Ovary (tissue), 9 donors: ENCODE results near the gene LTB. TPM values are rescaled to one million over a fixed set of nuclear protein-coding genes. Genes with fewer than 3 reads are reported as not detected.

Source experiments
- DNase-seq, 5 donors: peaks; one replicate each; pipeline ENCODE4 v3.0.0-alpha.2; 2019 to 2020
- H3K27ac ChIP-seq, 2 donors: fragments of 200-600 bp; one replicate each; pipeline versions ENCODE4 v1.5.1 to v1.8.0; 2019 to 2022
- H3K27me3 ChIP-seq: fragments of 200-600 bp; one replicate; pipeline ENCODE4 v1.8.0; 2022
- H3K36me3 ChIP-seq: fragments of 200-600 bp; sonication (generic); one replicate; pipeline ENCODE4 v1.5.1; 2019
- H3K4me1 ChIP-seq: one replicate; pipeline ENCODE4 v1.8.1; 2013; ENCODE audit warnings: mild to moderate bottlenecking, moderate library complexity; ENCODE audit not compliant: insufficient read depth
- H3K4me3 ChIP-seq: fragments of 200-600 bp; sonication (generic); one replicate; pipeline ENCODE4 v1.5.1; 2017
- H3K9me3 ChIP-seq, 2 donors: fragments of 200-600 bp in 1 of 2; sonication (generic) in 1 of 2; one replicate each; pipeline versions ENCODE4 v1.5.1 to v1.8.1; 2013 to 2019; ENCODE audit warnings: mild to moderate bottlenecking in 1 of 2, moderate library complexity in 1 of 2
- EP300 ChIP-seq: sonication (generic); formaldehyde crosslinking; IDR thresholded peaks from one replicate; pipeline ENCODE4 v1.6.1; 2017; ENCODE audit warnings: antibody characterized with exemption
- POLR2A ChIP-seq: fragments of 450-650 bp; IDR thresholded peaks from one replicate; pipeline ENCODE4 v1.6.1; 2017; ENCODE audit warnings: antibody characterized with exemption, mild to moderate bottlenecking, moderate library complexity
- WGBS, 3 donors: extraction: QIAGEN DNeasy Blood & Tissue Kit in 1 of 3; methylation state at CpG; one replicate each; pipeline versions ENCODE4 v1.1.5 to v1.1.7; 2013 to 2017; 5-methylcytosine and 5-hydroxymethylcytosine counted together
- intact Hi-C, 4 donors: fragments of 100-400 bp; cut with DNase I; formaldehyde crosslinking; loops; one replicate each; pipeline versions ENCODE4 v1.11.0 to v1.15.1; 2022 to 2023
- polyA plus RNA-seq, 2 donors: library from polyadenylated mRNA; stranded (reverse); fragments of 200-250 nt in 1 of 2; fragments of 350-450 nt in 1 of 2; fragmentation: Illumina TruSeq in 1 of 2; extraction: RNeasy Lipid Tissue Mini Kit (QIAGEN cat#74804) in 1 of 2; gene quantifications; one replicate each; pipeline ENCODE4 v1.2.3, GENCODE V29; 2013 to 2014
- total RNA-seq, 7 donors: library from RNA; depleted of rRNA in 2 of 7; stranded (reverse); fragments of >200 nt in 2 of 7; fragmentation: NEBNext Ultra II Directional in 3 of 7; extraction: Animal tissue kit (Norgen Biotek cat#: 25700) in 3 of 7; gene quantifications; one replicate each; pipeline versions ENCODE4 v1.1.0 to v1.2.4, GENCODE V29; 2016 to 2023
- TF ChIP-seq, protein P1 (sequence below), 3 donors: fragments of 450-650 bp in 2 of 3; fragments of 200-600 bp in 1 of 3; IDR thresholded peaks; one replicate each; pipeline versions ENCODE4 v1.5.1 to v1.8.0; 2016 to 2022; ENCODE audit warnings: antibody characterized with exemption in 3 of 3, mild to moderate bottlenecking in 1 of 3
- donor health status: DM: no; HTN: no; CAD: no; lungs with moderate emphysema.
- donor health status: DM: no; HTN: no; CAD: no.
- donor health status: Bipolar disorder and iron deficiency.
- donor health status: DM: yes; HTN: yes; CAD: no.
- donor health status: DM: no; HTN: no; CAD: no.
- donor health status: DM: yes; HTN: yes; CAD: no.

Gene LTB
- total and polyA plus RNA-seq, 9 donors: 0.42 to 1.8 (median 0.60) TPM; not detected in 3

DNA sequence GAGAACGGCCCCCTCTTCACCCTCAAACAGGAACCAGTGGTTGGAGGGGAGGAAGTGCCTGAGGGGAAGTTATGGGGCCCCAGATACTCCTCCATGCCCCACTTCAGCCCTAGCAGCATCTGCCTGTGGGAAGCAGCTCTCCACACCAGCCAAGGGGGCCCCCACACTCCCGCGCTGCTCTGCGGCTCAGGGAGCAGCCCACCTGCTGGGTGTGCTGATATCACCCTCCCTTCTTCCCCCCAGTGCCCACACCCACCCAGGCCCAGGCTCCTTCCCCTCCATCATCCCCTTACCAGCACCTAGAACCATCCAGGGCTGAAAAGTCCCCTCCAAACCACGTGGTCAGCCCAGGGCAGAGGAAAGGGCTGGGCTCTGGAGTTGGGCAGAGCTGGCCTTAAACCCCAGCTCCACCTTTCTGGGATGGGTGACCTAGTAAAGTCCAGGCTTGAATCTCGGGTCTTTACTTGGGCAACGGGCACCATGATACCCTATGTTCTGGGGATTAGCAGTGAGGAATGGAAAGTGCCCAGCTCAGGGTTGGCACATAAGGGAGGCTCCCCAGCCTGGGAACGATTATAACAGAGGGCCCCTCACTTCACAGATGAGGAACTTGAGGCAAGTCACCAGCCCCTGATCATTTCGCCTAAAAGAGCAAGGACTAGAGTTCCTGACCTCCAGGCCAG lies 4.5 kb upstream of the LTB start:
- DNase-seq: no peak
- Histone ChIP-seq H3K4me3 (no peak overlapping the region), H3K27ac (no peak overlapping the region), H3K27me3 (no peaks in the 10 kb centered on the region), H3K4me1 (no peaks in the 10 kb centered on the region), H3K36me3 (no peaks in the 10 kb centered on the region), H3K9me3 (no peaks in the 10 kb centered on the region)
- WGBS, 3 donors: 38 to 58% (median 43%) methylated on average over 9 of the region's 9 CpGs
- TF ChIP-seq POLR2A (no peak), EP300 (no peak)
- TF ChIP-seq, protein P1, sequence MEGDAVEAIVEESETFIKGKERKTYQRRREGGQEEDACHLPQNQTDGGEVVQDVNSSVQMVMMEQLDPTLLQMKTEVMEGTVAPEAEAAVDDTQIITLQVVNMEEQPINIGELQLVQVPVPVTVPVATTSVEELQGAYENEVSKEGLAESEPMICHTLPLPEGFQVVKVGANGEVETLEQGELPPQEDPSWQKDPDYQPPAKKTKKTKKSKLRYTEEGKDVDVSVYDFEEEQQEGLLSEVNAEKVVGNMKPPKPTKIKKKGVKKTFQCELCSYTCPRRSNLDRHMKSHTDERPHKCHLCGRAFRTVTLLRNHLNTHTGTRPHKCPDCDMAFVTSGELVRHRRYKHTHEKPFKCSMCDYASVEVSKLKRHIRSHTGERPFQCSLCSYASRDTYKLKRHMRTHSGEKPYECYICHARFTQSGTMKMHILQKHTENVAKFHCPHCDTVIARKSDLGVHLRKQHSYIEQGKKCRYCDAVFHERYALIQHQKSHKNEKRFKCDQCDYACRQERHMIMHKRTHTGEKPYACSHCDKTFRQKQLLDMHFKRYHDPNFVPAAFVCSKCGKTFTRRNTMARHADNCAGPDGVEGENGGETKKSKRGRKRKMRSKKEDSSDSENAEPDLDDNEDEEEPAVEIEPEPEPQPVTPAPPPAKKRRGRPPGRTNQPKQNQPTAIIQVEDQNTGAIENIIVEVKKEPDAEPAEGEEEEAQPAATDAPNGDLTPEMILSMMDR (IDR thresholded peaks at IDR 0.05): no peak
- intact Hi-C loops: no loop called here

DNA sequence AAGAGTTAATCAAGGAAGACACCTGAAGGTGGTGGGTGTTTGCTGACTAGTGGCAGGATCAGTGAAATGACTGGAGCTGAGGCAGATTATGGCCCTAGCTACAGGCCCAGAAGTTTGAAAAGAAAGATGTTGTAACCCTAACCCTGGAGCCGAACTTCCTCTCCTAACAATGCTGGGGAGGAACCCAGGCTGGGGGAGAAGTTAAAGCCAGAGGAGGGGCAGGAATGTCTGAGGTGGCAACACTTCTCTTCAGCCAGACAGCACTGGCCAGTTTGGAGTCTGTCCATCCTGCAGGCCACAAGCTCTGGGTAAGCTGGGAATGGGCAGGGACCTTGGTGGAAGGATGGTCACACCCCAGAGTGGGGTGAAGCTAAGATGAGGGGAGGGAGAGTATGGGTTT lies 3.8 kb upstream of the LTB start, which contains the start of gene LST1:
Gene LST1, plus strand, starts transcription at position 270 of the 400 bp plus-strand sequence. CDS start 1,023 bp downstream, outside the sequence.
- H3K9me3 ChIP-seq: no peaks in the 10 kb centered on the region
- no peak within 1 kb of the TSS for H3K27ac ChIP-seq
- TF ChIP-seq, protein P1 (IDR thresholded peaks at IDR 0.05): no peak
- TF ChIP-seq POLR2A (no peak), EP300 (no peak)
- H3K4me1 ChIP-seq: peaks cover 2% of the 10 kb centered on the region
- no peak within 1 kb of the TSS for H3K4me3 ChIP-seq
- no peak for DNase-seq
- no peaks in the 10 kb centered on the region for H3K27me3 ChIP-seq
- intact Hi-C loops: no loop called here
- 35 to 47% (median 35%) methylated on average over 1 of the region's 1 CpG for WGBS, 3 donors
- H3K36me3 ChIP-seq: no peaks in the 10 kb centered on the region

DNA sequence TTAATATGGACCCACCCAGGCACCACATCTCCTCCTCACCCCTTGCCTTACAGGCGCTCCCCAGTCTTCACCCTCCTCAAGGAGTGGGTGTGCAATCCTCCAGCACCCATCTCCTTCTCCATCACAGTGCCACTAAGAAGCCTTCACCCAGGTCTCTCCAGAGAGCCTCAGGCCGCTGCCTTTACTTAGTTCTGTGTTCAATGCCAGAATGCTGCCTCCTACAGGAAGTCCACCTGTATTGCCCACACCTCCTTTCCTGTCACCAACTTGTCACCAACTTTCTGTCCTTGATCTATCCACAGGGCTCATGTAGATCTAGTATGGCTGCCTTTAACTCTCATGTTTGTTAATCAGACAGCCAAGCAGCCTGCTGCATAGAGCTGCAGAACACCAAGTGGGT lies 3.3 kb upstream of the LTB start:
- H3K4me3 ChIP-seq: no peak overlapping the region
- no peak for TF ChIP-seq EP300
- no peak for TF ChIP-seq POLR2A
- TF ChIP-seq, protein P1 (IDR thresholded peaks at IDR 0.05): no peak
- no peaks in the 10 kb centered on the region for H3K36me3 ChIP-seq
- no peak overlapping the region for H3K27ac ChIP-seq
- H3K4me1 ChIP-seq: peaks cover 4% of the 10 kb centered on the region
- intact Hi-C loops: no loop called here
- H3K9me3 ChIP-seq: no peaks in the 10 kb centered on the region
- DNase-seq: no peak
- WGBS, 3 donors: 62 to 76% (median 75%) methylated on average over 2 of the region's 2 CpGs
- no peaks in the 10 kb centered on the region for H3K27me3 ChIP-seq

DNA sequence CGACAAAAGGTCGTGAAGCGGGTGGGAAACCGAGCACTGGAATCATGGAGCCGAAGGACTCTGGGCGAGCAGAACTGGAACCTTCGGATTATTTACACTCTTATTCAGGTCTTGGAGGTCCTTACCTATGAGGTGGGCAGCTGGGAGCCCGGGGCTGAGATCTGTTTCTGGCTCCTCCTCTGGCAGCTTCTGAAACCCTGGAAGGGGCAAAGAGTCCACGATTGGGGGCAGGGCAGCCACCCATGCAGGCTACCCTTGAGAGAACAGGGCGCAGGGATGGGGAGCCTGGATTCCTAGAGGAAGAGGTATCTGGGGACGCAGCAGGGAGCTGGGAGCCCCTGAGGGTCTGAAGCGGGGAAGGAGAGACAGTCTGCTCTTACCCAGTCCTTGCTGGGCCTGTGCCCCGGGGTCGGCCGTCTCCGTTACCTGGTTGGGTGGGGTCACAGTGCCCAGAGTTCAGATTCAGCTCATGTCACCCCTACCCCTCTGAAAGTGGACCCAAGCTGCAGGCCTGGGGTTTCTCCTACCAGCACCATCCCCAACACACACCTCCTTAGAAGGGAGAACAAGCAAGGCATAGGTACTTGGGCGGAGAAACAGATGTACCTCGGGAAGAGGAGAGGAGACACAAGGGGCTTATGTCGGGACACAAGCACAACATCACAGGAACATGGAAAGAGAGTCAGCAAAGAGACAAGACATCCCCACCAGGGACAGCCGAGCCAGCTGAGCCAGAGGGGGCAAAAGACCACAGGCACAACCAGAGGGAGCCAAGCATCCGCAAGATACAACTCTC lies 592 bp downstream of the LTB start:
- no peaks in the 10 kb centered on the region for H3K9me3 ChIP-seq
- no peaks in the 10 kb centered on the region for H3K27me3 ChIP-seq
- DNase-seq: peak in 3 of 5 donors; percentile 31 to 54 (median 41)
- peaks cover 5% of the 10 kb centered on the region for H3K4me1 ChIP-seq
- no peaks in the 10 kb centered on the region for H3K36me3 ChIP-seq
- H3K27ac ChIP-seq: peak overlapping the region in 1 of 2 donors; percentile 70
- intact Hi-C loops: loop anchor here in 1 of 4 donors (5.0 kb wide), 1 partner anchor 34 kb away; the partner anchor contains the start of genes ATP6V1G2 and NFKBIL1
- no peak for TF ChIP-seq EP300
- 24 to 29% (median 26%) methylated on average over 21 of the region's 21 CpGs for WGBS, 3 donors
- H3K4me3 ChIP-seq: peak overlapping the region; percentile 68
